ENCODE measurements around the gene BRSK2.

DNA sequence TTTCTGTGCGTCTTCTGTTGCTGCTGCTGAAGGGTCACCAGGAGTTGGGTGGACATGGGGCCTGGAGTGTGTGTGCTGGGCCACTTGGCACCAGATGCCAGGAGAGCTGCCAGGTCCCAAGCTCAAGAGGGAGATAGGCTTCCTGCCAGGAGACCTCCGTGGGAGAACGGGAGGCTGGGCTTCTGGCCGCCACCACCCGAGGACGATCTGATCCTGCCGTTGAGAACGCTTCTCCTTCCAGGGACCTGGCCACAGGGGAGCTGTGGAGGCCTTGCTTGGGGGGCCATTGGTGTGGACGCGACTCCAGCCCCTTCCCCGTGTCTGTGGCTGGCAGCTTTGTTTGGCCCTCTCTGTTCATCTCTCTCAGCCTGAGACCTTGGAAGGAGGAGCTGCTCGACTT lies 2.4 kb downstream of the BRSK2 start:
- TF ChIP-seq, protein P1, sequence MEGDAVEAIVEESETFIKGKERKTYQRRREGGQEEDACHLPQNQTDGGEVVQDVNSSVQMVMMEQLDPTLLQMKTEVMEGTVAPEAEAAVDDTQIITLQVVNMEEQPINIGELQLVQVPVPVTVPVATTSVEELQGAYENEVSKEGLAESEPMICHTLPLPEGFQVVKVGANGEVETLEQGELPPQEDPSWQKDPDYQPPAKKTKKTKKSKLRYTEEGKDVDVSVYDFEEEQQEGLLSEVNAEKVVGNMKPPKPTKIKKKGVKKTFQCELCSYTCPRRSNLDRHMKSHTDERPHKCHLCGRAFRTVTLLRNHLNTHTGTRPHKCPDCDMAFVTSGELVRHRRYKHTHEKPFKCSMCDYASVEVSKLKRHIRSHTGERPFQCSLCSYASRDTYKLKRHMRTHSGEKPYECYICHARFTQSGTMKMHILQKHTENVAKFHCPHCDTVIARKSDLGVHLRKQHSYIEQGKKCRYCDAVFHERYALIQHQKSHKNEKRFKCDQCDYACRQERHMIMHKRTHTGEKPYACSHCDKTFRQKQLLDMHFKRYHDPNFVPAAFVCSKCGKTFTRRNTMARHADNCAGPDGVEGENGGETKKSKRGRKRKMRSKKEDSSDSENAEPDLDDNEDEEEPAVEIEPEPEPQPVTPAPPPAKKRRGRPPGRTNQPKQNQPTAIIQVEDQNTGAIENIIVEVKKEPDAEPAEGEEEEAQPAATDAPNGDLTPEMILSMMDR (IDR thresholded peaks at IDR 0.05) = no peak
- TF ChIP-seq ZFX (IDR thresholded peaks at IDR 0.05; ENCODE audit: borderline replicate concordance) = no peak

Data from 22Rv1 (cell line).